Measurements from ENCODE around the gene MCOLN2.
A peak's percentile ranks its signal among the peaks of the same experiment; 100 is the strongest.
"Not testable (repeated sequence)": the region's sequence is repeated elsewhere in the genome, so short reads cannot be mapped to it uniquely, and the experiment has no call there.

Gene MCOLN2

GRCh38 chr1:85027242-85027983 is 30.5 kb upstream of the MCOLN2 start:
- DNase-seq (ENCODE audit: low read depth, low spot score), result no peak
- TF ChIP-seq CTCF (IDR thresholded peaks at IDR 0.05; ENCODE audit: insufficient read depth, low read length, missing control alignments), result no peak
- no peak overlapping the region for H3K4me3 ChIP-seq (ENCODE audit: low read depth, low read length)
- CTCF ChIA-PET, result interaction anchor here (0.7 to 5.2 kb wide), 14 partner anchors 8 to 245 kb away, joined by 3 to 124 read pairs (median 6); no protein-coding TSS in a partner anchor
- POLR2A ChIA-PET, result no interaction called here

- no peak for DNase-seq (ENCODE audit: low read depth, low spot score)
- CTCF ChIA-PET, result interaction anchor here (5.2 kb wide), 1 partner anchor 82 kb away, joined by 124 read pairs; no protein-coding TSS in a partner anchor
- POLR2A ChIA-PET, result no interaction called here
- TF ChIP-seq CTCF (IDR thresholded peaks at IDR 0.05; ENCODE audit: insufficient read depth, low read length, missing control alignments), result no peak
- no peak overlapping the region for H3K4me3 ChIP-seq (ENCODE audit: low read depth, low read length)
Measured at GRCh38 chr1:85025940-85026339, 29.0 kb upstream of the MCOLN2 start.

GRCh38 chr1:85024736-85025135 is 27.8 kb upstream of the MCOLN2 start:
- TF ChIP-seq CTCF (IDR thresholded peaks at IDR 0.05; ENCODE audit: insufficient read depth, low read length, missing control alignments), result no peak
- no peak overlapping the region for H3K4me3 ChIP-seq (ENCODE audit: low read depth, low read length)
- ChIA-PET POLR2A (interaction anchor here (0.6 kb wide), 1 partner anchor 17 kb away, joined by 3 read pairs; no protein-coding TSS in a partner anchor), CTCF (interaction anchor here (5.2 kb wide), 1 partner anchor 81 kb away, joined by 124 read pairs; no protein-coding TSS in a partner anchor)
- no peak for DNase-seq (ENCODE audit: low read depth, low spot score)

GRCh38 chr1:85022700-85023099 is 25.8 kb upstream of the MCOLN2 start:
- CTCF ChIA-PET, result interaction anchor here (0.8 kb wide), 1 partner anchor 20 kb away, joined by 3 read pairs; no protein-coding TSS in a partner anchor
- no peak for DNase-seq (ENCODE audit: low read depth, low spot score)
- TF ChIP-seq CTCF (IDR thresholded peaks at IDR 0.05; ENCODE audit: insufficient read depth, low read length, missing control alignments), result no peak
- no peak overlapping the region for H3K4me3 ChIP-seq (ENCODE audit: low read depth, low read length)
- POLR2A ChIA-PET, result no interaction called here

GRCh38 chr1:85019994-85020393 is 23.1 kb upstream of the MCOLN2 start:
- TF ChIP-seq CTCF (IDR thresholded peaks at IDR 0.05; ENCODE audit: insufficient read depth, low read length, missing control alignments), result no peak
- no peak overlapping the region for H3K4me3 ChIP-seq (ENCODE audit: low read depth, low read length)
- peak; percentile 26 for DNase-seq (ENCODE audit: low read depth, low spot score)
- CTCF ChIA-PET, result interaction anchor here (1.0 to 2.2 kb wide), 5 partner anchors 8 to 77 kb away, joined by 3 to 13 read pairs (median 4); no protein-coding TSS in a partner anchor
- POLR2A ChIA-PET, result no interaction called here

GRCh38 chr1:85015826-85016225 is 18.9 kb upstream of the MCOLN2 start:
- DNase-seq (ENCODE audit: low read depth, low spot score), result no peak
- ChIA-PET CTCF (interaction anchor here (1.5 kb wide), 1 partner anchor 71 kb away, joined by 5 read pairs; no protein-coding TSS in a partner anchor), POLR2A (no interaction called here)
- H3K4me3 ChIP-seq (ENCODE audit: low read depth, low read length), result no peak overlapping the region
- no peak for TF ChIP-seq CTCF (IDR thresholded peaks at IDR 0.05; ENCODE audit: insufficient read depth, low read length, missing control alignments)

- DNase-seq (ENCODE audit: low read depth, low spot score); POLR2A ChIA-PET; H3K4me3 ChIP-seq (ENCODE audit: low read depth, low read length); CTCF ChIA-PET: not testable (repeated sequence)
Measured at GRCh38 chr1:85005641-85006040, 8.7 kb upstream of the MCOLN2 start.
